T-helper 2 cell (primary cell): ENCODE results near the gene KCNK7.
A peak's percentile ranks its signal among the peaks of the same experiment; 100 is the strongest.

Experiments used
- DNase-seq, 5 experiments: peaks; one replicate each; pipeline versions ENCODE4 v3.0.0 to v3.0.0-alpha.2; 2012 to 2022

The KCNK7 gene

DNA sequence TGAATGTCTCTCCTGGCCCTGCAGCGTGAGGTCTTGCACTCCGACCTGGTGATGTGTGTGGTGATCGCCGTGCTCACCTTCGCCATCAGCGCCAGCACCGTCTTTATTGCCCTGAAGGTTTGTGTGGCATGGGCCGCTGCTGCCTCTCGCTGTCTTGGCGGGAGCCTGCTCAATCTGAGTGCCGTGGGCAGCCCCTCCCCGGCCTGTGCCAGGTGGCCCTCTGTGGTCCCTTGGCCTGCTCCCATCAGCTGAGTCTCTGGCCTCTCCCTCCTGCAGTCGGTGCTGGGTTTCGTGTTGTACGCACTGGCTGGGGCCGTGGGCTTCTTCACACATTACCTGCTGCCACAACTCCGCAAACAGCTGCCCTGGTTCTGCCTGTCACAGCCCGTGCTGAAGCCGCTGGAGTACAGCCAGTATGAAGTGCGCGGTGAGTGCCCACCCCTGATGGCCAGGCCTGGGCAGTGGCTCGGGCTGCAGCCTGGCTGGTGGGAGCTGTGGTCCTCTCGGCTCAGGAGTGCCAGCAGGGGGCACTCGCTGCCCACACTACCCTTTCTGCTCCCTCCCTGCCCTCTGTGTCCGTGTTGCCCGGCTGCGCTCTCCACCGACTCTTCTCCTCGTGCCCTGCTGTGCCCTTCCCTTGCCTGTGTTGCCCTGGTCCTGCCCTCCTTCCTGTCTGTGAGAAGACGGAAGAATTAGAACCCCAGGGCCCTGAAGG lies 30.2 kb upstream of the KCNK7 start:
- peak in 3 of 5 experiments; percentile 42 to 64 (median 46) for DNase-seq

DNA sequence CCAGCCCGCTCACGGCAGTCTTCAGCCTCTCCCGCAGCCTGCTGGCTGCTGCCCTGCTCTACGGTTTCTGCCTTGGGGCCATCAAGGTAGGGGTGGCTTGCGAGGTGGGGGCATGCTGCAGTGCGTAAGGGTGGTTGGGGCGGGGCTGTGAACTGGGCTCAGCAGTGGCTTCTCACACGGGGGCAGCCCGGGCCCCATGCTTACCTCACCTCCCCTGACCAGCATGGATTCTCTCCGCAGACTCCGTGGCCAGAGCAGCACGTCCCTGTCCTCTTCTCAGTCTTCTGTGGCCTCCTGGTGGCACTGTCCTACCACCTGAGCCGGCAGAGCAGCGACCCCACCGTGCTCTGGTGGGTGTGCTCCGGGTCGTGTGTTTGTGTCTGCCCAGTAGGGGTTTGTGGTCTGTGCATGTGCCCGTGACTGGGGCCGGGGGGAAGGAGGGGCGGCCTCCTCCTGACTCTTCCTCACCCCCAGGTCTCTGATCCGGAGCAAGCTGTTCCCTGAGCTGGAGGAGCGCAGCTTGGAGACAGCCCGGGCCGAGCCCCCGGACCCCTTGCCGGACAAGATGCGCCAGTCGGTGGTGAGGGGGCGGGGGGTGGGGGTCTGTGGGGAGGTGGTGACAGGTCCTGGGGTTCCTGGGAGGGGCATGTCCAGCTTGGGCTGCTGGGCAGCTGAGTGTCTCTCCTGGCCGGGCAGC lies 29.5 kb upstream of the KCNK7 start:
- DNase-seq, result no peak

DNA sequence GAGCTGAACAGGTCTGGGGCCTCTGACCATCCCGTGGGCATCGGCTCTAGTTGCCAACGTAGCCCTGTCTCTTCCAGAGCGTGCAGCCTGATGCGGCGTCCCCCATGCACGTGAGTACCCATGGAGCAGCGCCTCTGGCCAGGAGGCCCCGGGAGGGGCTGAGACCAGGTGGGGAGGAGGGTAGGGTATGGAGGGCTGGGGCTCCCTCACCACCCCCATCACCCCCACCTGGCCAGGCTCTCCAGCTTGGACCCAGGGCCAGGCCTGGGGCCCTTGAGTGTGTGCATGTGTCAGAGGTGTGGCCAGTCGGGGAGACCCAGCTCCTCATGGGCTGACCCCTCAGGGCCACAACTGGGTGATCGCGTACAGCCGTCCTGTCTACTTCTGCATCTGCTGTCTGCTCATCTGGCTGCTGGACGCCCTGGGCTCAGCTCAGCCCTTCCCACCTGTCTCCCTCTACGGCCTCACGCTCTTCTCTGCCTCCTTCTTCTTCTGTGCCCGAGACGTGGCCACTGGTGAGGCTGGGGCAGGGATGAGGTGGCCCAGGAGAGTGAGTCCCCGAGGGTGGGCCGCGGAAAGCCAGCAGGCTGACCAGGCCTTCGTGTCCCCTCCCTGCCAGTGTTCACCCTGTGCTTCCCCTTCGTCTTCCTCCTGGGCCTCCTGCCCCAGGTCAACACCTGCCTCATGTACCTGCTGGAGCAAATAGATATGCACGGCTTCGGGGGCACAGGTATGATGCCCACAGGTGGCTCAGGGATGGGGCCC lies 28.4 kb upstream of the KCNK7 start:
- DNase-seq, result no peak

DNA sequence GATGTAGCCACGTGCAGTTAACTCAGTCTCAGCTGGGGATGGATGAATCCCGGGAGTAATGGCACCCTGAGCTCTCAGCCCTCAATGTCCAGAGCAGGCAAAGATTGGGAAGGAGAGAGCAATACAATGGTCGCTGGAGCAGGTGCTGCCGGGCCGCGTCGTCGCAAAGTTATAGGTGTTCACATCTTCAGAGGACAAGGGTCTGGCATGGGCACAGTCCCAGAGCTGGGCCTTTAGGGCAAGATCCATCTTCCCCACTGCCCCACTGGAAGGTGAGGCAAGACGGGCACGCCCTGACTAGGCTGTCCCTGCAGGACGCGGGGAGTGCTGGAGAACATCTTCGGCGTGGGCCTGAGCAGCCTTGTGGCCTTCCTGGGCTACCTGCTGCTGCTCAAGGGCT lies 27.6 kb upstream of the KCNK7 start:
- DNase-seq, result no peak

DNA sequence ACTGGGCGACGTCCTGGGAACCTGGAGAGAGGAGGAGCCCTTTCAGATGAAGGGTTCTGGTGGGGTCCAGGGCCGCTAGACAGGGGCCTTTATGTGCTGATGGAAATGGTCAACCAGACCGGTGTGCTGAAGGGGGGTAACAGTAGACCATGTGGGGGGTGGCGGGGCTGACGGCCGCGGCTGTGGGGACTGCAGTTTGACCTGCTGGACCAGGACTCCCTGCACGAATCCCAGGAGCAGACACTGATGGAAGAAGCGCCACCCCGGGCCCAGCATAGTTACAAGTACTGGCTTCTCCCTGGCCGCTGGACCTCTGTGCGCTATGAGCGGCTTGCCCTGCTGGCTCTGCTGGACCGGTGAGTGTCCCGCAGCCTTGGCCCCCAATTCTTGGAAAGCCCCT lies 26.4 kb upstream of the KCNK7 start:
- DNase-seq, result no peak

DNA sequence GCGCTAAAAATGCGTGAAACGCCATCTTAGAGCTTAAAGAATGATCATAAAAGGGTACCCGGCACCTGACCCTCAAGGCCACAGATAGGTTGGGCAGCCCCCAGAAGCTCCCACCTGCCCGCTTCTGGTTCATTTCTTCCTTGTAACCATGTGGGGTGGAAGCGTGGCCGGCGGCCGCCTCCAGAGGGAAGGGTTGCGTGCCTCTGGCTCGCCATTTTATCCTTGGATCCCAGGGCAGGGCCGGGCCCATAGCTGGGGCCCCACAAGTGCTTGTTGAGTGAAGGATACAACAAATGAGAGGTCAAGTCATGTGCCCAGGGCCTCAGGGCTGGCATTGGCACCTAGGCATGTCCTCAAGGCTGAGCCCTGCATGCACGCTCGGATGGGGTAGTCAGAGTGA lies 25.9 kb upstream of the KCNK7 start:
- DNase-seq, result no peak

DNA sequence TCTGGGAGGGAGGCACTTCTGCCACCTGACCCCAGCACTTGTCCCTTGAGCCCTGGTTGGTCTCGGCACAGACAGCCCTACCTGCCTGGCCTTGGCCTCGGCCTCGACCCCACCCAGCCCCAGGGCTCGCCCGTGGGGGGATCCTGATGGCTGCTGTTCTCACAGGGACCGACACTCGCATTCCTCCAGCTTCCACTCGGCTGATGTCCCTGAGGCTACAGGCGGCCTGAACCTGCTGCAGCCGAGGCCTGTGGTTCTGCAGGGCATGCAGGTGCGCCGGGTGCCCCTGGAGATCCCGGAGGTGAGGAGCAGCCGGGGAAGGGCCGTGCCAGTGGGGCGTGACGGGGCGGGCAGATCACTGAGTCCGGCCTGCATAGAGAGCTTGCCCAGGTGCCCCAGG lies 25.1 kb upstream of the KCNK7 start:
- DNase-seq, result no peak

DNA sequence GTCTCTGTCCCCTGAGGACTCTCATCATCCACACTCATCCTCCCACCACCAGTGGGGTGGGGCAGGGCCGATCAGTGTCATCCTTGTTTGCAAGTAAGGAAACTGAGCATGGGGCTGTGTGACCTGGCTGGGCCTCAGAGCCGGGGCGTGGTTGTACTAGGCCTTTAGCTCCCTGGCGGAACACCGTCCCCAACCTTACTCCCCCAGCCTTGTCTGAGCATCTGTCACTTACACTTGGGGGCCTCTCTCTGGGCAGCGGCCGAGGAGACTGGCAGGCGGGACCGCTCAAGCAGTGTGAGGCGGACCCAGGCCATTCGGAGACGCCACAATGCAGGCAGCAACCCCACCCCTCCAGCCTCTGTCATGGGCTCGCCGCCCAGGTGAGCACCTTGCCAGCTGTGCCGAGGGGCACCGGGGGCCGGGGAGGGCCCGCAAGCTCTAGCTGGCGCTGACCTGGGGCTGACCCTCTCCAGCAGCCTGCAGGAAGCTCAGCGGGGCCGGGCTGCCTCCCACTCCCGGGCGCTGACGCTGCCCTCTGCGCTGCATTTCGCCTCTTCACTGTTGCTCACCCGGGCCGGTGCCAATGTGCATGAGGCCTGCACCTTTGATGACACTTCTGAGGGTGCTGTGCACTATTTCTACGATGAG lies 23.8 kb upstream of the KCNK7 start:
- DNase-seq, result no peak

DNA sequence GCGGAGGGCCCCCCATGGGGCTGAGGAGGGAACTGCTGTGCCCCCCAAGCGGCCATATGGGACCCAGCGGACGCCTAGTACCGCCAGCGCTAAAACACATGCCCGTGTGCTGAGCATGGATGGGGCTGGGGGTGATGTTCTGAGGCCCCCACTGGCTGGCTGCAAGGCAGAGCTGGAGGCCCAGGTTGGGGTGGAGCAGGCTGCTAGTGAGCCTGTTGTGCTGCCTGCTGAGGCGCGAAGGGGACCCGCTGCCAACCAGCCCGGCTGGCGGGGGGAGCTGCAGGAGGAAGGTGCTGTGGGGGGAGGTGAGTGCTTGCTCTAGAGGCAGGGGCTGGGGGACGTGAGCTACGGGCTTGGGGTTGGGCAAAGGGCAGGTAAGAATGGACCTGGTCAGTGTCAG lies 23.2 kb upstream of the KCNK7 start:
- DNase-seq, result no peak

DNA sequence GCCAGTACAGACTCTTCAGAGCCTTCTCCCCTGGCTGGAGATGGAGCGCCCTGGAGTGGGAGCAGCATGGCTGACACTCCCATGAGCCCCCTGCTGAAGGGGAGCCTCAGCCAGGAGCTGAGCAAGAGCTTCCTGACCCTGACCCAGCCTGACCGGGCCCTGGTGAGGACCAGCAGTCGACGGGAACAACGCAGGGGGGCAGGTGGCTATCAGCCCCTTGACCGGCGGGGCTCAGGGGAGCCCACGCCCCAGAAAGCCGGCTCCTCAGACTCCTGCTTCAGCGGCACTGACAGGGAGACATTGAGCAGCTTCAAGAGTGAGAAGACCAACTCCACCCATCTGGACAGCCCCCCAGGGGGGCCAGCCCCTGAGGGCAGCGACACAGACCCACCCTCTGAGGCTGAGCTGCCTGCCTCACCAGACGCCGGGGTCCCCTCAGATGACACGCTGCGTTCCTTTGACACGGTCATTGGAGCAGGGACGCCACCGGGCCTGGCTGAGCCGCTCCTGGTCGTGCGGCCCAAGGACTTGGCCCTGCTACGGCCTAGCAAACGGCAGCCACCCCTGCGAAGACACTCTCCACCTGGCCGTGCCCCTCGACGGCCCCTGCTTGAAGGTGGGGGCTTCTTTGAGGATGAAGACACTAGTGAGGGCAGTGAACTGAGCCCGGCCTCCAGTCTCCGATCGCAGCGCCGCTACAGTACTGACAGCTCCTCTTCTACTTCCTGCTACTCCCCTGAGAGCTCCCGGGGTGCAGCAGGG lies 22.6 kb upstream of the KCNK7 start:
- no peak for DNase-seq

DNA sequence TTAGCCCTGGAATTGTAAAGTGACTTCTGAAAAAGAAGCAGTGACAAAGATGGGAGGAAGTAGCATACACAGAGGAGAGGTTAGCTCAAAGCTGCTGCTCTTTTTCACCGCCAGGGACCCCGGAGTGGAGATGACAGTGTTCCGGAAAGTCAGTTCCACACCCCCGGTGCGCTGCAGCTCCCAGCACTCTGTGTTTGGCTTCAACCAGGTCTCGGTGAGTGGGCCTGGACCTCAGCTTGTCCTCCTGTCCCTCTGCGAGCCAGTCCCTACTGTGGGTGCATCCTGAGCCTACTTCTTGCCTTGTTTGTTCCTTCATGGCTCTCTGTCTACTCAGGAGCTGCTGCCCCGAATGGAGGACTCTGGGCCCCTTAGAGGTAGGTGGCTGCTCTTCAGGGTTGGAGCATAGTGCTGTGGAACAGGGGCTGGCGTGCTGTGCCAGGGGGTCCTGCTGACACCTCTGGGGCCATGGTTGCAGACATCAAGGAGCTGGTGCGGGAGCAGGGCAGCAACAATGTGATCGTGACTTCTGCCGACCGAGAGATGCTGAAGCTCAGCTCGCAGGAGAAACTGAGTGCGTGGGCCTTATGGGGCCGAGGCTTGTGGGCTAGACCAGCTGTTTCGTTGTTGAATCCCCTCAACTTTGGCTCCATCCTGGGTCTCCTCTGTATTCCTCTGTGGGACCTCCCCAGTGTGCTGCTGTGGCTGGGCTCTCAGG lies 21.7 kb upstream of the KCNK7 start:
- no peak for DNase-seq

DNA sequence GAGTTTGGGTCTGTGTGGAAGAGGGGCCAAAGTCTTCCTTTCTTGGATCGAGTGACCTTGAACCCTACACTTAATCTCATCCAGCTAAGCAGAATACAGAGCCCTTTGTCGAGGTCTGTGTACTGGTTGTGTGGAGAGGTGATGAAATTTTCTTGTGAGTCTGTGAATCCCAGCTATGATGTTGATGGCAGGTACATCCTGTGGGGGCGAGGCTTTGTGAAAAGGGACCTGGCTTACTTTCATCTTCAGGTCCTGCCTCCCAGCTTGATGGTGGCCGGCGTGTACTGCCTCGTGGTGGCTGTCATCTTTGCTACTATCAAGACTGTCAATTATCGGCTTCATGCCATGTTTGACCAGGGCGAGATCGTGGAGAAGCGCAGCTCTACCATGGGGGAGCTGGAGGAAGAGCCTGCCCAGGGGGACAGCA lies 21.0 kb upstream of the KCNK7 start:
- peak in 1 of 5 experiments; percentile 55 for DNase-seq

DNA sequence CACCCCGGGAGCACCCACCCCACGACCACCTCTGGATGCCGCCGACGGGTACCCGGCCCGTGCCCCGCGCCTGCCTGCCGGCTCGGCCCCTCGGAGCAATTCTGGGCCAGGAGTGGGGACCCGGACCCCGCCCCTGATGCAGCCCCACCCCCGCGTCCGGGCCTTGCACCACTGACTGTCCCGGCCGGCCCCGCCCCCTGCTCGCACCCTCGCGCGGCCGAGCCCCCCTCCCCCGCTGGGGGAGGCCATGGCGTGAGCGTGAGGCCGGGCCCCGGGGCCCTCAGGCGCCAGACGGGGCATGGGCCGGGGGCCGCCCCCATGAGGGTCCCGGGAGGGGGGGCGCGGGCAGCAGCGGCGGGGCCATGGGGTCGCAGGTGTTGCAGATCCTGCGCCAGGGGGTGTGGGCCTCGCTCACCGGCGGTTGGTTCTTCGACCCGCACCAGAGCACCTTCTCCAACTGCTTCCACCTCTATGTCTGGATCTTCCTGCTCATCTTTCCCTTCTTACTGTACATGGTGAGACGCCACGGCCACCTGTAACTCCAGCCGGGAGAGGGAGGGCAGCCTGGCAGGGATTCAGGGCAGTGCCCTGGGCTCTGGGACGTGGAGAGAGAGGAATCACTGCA lies 20.5 kb upstream of the KCNK7 start:
- DNase-seq, result peak in 1 of 5 experiments; percentile 56

DNA sequence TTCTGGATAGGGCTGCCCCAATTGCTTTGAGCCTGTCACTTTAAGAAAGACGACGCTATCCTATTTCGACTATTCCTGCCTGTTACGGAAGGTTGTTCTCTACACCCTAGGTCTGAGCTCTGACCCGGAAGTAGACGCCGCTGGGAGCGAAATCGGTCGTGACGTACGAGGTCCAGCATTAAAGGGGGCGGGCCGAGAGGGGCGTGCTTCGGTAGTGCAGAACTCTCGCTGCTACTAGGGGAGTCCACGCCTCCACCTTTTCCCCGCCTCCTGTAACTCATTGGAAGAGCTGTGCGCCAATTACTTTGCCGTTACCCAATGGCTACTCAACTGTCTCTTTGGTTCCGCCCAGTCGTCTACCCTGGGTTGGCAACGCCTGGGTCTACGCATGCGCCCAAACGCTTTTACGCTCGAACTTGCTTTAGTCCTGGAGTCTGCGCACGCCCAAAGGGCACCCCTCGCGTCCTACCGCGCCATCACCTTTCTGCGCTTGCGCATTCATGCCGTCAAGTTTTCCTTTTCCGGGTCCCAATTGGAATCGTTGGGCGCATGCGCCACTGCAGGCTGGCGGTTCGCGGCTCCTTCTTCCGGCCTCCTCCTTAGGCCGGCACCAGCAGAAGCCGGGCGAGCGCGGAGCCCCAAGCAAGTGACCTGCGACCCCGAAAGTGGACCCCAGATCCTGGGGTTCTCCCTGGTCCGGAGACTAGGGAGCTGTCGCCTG lies 19.8 kb upstream of the KCNK7 start, which contains the start of gene PCNX3:
TSS of gene PCNX3 (plus strand) at position 548 of the 721 bp plus-strand sequence. CDS start 536 bp downstream, outside the sequence.
- peak; percentile 98 to 100 (median 100) for DNase-seq

DNA sequence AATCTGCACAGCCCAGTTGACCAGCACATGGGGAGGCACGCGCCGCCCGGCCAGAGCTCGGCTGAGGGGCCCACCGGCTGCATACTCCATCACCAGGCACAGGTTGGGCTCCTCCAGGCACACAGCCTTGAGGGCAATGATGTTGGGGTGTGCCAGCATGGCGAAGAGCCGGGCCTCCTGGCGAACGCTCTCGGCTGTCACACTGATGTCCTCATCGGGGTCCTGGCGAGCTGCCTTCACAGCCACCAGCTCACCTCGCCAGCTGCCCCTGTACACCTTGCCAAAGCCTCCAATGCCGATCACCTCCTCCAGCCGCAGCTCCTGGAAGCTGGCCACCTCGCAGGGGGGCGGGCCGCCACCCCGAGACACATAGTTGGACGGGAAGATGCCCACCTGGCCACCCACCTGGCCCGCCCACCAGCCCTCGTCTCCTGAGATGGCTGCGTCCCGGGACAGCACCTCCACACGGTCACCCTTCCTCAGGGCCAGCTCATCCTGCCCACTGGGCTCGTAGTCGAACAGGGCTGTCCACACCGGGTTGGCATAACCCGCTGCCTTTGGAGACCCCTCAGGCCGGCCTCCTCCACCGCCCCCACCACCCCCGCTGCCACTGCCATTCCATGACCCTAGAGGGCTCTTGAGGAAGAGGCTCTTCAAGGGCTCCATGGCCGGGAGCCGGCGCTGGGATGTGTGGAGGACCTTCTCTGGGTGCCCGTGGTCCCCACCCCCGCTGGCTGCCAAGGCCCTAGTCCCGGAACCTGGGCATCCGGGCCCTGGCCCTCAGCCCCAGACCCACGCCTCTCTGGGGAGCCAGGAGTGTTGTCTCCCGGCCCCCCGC lies 17.7 kb upstream of the KCNK7 start:
- peak in 3 of 5 experiments; percentile 11 to 24 (median 13) for DNase-seq

DNA sequence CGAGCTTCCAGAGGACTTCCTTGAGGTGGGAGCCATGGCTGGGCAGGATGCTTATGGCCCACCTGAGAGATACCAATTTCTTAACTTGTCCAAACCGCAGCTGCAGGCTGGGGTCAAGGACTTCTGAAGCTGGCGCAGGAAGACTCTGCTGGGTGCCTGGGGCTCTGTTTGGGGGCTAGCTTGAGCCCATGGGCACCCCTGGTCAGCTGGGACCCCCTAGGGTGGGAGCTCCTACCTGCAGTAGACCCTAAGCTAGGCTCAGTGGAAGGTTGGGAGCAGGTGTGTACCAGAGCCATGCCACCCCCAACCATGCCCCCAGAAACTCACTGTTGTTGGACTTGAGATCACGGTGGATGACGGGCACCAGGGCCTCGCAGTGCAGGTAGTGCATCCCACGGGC lies 17.1 kb upstream of the KCNK7 start:
- DNase-seq, result no peak

DNA sequence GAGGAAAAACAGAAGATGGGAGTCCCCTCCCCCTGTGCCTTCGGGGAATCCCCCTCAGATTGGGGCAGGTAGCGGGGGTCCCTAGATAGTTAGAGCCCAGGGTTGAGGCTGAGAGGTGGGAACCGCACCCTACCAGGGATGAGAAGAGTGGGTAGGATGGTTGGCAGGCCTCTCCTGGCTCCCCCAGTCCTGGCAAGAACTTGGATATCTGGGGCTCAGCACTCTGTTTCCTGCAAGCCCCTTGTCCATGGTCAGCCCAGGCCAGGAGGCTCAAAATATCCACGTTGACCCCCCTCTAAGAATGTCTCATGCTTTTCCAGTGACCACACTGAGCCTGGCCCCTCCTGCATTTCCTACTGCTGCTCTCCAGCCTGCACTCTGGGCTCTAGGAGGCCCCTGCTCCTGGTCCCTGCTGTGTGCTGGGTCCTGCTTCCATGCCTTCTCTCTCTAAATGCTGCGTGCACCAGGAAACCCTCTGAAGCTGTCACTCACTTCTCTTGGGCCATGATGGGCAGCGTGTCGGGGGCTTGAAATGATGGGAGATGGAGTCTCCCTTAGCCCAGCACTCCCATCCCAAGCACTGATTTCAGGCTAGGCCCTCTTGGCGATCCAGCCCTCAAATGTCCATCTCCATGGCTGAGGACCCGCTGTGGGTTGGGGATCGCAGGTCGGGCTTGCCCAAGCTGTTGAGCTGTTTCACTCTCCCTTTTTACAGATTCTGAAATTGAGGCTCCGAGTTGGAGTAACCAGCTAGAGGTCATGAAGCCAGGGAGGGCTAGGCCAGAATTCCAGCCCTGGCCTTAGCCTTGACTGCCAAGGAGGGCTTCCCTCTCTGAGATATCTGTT lies 16.4 kb upstream of the KCNK7 start:
- DNase-seq, result no peak

DNA sequence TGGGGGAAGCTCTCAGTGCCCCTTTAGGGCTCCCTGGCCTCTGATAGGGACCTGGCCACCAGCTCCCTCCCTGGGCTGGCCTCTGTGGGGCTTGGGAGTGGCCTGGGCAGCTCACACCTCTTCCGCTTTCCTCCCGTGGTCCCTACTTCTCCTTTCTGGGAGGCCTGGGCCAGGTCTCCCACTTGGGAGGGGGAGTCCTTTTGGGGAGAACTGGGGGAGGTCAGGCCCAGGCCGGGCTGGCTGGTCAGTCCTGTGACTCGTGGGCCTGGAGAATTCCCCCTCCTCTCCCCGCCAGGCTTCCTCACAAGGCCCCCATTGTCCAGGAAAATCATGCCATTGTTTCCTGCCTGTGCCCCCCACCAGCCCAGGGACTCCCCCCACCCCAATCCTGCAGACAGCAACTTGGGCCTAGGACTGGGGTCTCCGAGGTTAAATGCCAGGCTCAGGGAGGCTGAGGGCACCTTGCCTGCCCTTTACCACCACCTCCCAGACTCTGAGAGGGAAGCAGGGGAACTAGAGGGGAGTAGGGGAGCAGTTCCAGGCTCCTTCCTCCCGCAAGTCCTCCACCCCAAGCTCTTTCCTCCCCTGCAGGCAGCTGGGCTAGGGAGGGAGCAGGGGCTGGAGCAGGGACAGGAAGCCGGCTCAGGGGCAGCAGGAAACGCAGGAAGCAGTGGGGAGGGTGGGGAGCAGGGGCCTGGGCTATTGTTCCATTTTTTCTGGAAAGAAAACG lies 15.6 kb upstream of the KCNK7 start:
- DNase-seq, result no peak
